ENCODE measurements around the gene GJD3. TPM values are rescaled to one million over a fixed set of nuclear protein-coding genes. Genes with fewer than 3 reads are reported as not detected.
A peak's percentile ranks its signal among the peaks of the same experiment; 100 is the strongest.

The GJD3 gene
- total RNA-seq, 1 experiment from 2014 or later: not detected

- Histone ChIP-seq H3K56ac (ENCODE audit: insufficient read length, low read depth, low read length) (no peak overlapping the region), H3K14ac (ENCODE audit: insufficient read depth, low read length) (peak overlapping the region; percentile 10; the same call in 1 of the 2 replicates), H4K8ac (replicated peaks; ENCODE audit: insufficient read length, low read depth, low read length) (no peak overlapping the region), H4K91ac (ENCODE audit: insufficient read length, low read depth, low read length) (no peak overlapping the region), H3K9me3 (ENCODE audit: control insufficient read depth, low read depth, low read length) (no peaks in the 10 kb centered on the region), H3K23me2 (ENCODE audit: insufficient read length, low read depth, low read length, poor library complexity, severe bottlenecking) (peaks cover 3% of the 10 kb centered on the region), H3K4me1 (ENCODE audit: insufficient read depth, low read length) (peaks cover 5% of the 10 kb centered on the region; the same call in 1 of the 2 replicates), H2BK20ac (ENCODE audit: low read depth, low read length, poor library complexity, severe bottlenecking) (no peak overlapping the region), H3K4ac (ENCODE audit: low read depth, low read length) (0 out of 2 replicates have a peak overlapping the region, but pooled peaks have one; percentile 3), H4K20me1 (ENCODE audit: control insufficient read depth, insufficient read depth, insufficient read length) (no peaks in the 10 kb centered on the region), H3K23ac (ENCODE audit: insufficient read length, low read depth, low read length) (no peak overlapping the region), H3K27ac (ENCODE audit: insufficient read length, low read depth, low read length) (no peak overlapping the region), H3K79me2 (ENCODE audit: insufficient read depth, low read length) (peaks cover 3% of the 10 kb centered on the region; the same call in 1 of the 2 replicates), H3K4me2 (ENCODE audit: insufficient read depth, insufficient read length, low read length) (no peak overlapping the region), H3K27me3 (ENCODE audit: insufficient read depth, low read length) (peaks cover 5% of the 10 kb centered on the region; the same call in 1 of the 2 replicates), H2AFZ (ENCODE audit: low read length) (no peak overlapping the region), H3K18ac (ENCODE audit: insufficient read length, low read depth, low read length) (peak overlapping the region; percentile 36), H2BK12ac (ENCODE audit: insufficient read length, low read depth, low read length) (no peak overlapping the region), H2AK5ac (ENCODE audit: insufficient read length, low read length) (no peak overlapping the region), H2BK5ac (ENCODE audit: insufficient read length, low read length) (no peak overlapping the region), H4K5ac (ENCODE audit: insufficient read length, low read depth, low read length) (no peak overlapping the region), H2BK15ac (ENCODE audit: low read depth, low read length) (no peak overlapping the region), H3K9ac (ENCODE audit: extremely low read depth, insufficient read length, low read length) (no peak overlapping the region), H3T11ph (ENCODE audit: low read length) (no peak overlapping the region), H2BK120ac (ENCODE audit: low read depth, low read length, poor library complexity, severe bottlenecking) (no peak overlapping the region), H3K79me1 (ENCODE audit: insufficient read depth, low read depth, low read length, poor library complexity, severe bottlenecking) (no peaks in the 10 kb centered on the region)
- Mint-ChIP-seq H3K9me3 (no peaks in the 10 kb centered on the region), H3K4me1 (peaks cover 35 to 50% of the 10 kb centered on the region in 2 experiments), H3K27ac (no peak overlapping the region), H3K36me3 (ENCODE audit: insufficient read depth in 1 of 3, low read depth in 3 of 3) (no peaks in the 10 kb centered on the region; a peak in 1 of 7 replicates), H3K4me3 (no peak overlapping the region), H3K27me3 (ENCODE audit: low read depth) (peaks cover 33% of the 10 kb centered on the region)
- no CpG with 5 or more reads among the region's 10 CpGs for WGBS (ENCODE audit: extremely low coverage, insufficient read length, low lambda C conversion rate)
- TF ChIP-seq CTCF (conservative IDR thresholded peaks at IDR 0.05): no peak
- no peak for DNase-seq
Observed at GRCh38 chr17:40323391-40324381, 40.9 kb downstream of the GJD3 start.
